Femur (tissue), 1 donor: ENCODE data around the gene PADI3.
A peak's percentile ranks its signal among the peaks of the same experiment; 100 is the strongest.

Experiments used
- DNase-seq: peaks from one replicate; pipeline ENCODE4 v3.0.0-alpha.2; 2017

The PADI3 gene

GRCh38 chr1:17274186-17275170 is 25.6 kb downstream of the PADI3 start:
- DNase-seq = peak; percentile 51

GRCh38 chr1:17276568-17276967 is 27.7 kb downstream of the PADI3 start:
- DNase-seq = peak; percentile 36

- no peak for DNase-seq
These were observed 28.7 kb downstream of the PADI3 start for GRCh38 chr1:17277511-17278159.

GRCh38 chr1:17278996-17279830 is 30.3 kb downstream of the PADI3 start:
- DNase-seq = no peak

GRCh38 chr1:17280436-17280835 is 31.5 kb downstream of the PADI3 start:
- DNase-seq = no peak

- no peak for DNase-seq
These were observed 32.0 kb downstream of the PADI3 start for GRCh38 chr1:17280894-17281293.

- peak; percentile 66 for DNase-seq
These were observed 32.9 kb downstream of the PADI3 start for GRCh38 chr1:17281775-17282181.

GRCh38 chr1:17282836-17283235 is 33.9 kb downstream of the PADI3 start:
- DNase-seq = no peak

GRCh38 chr1:17286646-17287045 is 37.7 kb downstream of the PADI3 start:
- DNase-seq = no peak

- DNase-seq = no peak
These were observed 38.4 kb downstream of the PADI3 start for GRCh38 chr1:17287130-17287776.

- DNase-seq = no peak
These were observed 40.8 kb downstream of the PADI3 start for GRCh38 chr1:17289721-17290120.

GRCh38 chr1:17290553-17290952 is 41.7 kb downstream of the PADI3 start:
- DNase-seq = no peak

- DNase-seq = no peak
These were observed 43.6 kb downstream of the PADI3 start for GRCh38 chr1:17292299-17293160.

GRCh38 chr1:17293681-17294425 is 45.0 kb downstream of the PADI3 start:
- DNase-seq = no peak

- DNase-seq = no peak
These were observed 46.4 kb downstream of the PADI3 start for GRCh38 chr1:17295292-17295691.

GRCh38 chr1:17296086-17296485 is 47.2 kb downstream of the PADI3 start:
- DNase-seq = no peak

GRCh38 chr1:17297991-17298390 is 49.1 kb downstream of the PADI3 start:
- no peak for DNase-seq

GRCh38 chr1:17301767-17302166 is 52.9 kb downstream of the PADI3 start:
- DNase-seq = no peak

GRCh38 chr1:17304151-17304825 is 55.4 kb downstream of the PADI3 start:
- DNase-seq = peak; percentile 31

GRCh38 chr1:17304826-17305175 is 55.9 kb downstream of the PADI3 start:
- DNase-seq = no peak
